SJSA1 (cell line): ENCODE results near the gene ARL11. TPM values are rescaled to one million over a fixed set of nuclear protein-coding genes. Genes with fewer than 3 reads are reported as not detected.
"Not testable (repeated sequence)": the region's sequence is repeated elsewhere in the genome, so short reads cannot be mapped to it uniquely, and the experiment has no call there.

Source experiments
- DNase-seq, 2 experiments: peaks; one replicate each; pipeline ENCODE4 v3.0.0-alpha.2; 2015 to 2020; ENCODE audit warnings: low spot score in 2 of 2, low read depth in 1 of 2
- H3K27ac ChIP-seq: fragments of 250-450 bp; sonication (Bioruptor Pico); 2 replicates; pipeline ENCODE4 v1.5.1; 2020; ENCODE audit warnings: mild to moderate bottlenecking, moderate library complexity
- H3K27me3 ChIP-seq: fragments of 250-450 bp; sonication (Bioruptor Pico); replicated peaks from 2 replicates; pipeline ENCODE4 v1.5.1; 2020; ENCODE audit warnings: mild to moderate bottlenecking, moderate library complexity
- H3K36me3 ChIP-seq: fragments of 250-450 bp; sonication (Bioruptor Pico); 2 replicates; pipeline ENCODE4 v1.5.1; 2020; ENCODE audit warnings: mild to moderate bottlenecking
- H3K4me1 ChIP-seq: fragments of 250-450 bp; sonication (Bioruptor Pico); replicated peaks from 2 replicates; pipeline ENCODE4 v1.6.1; 2021; ENCODE audit warnings: mild to moderate bottlenecking
- H3K4me3 ChIP-seq: fragments of 250-450 bp; sonication (Bioruptor Pico); 2 replicates; pipeline ENCODE4 v1.5.1; 2020; ENCODE audit warnings: mild to moderate bottlenecking
- H3K9me3 ChIP-seq: fragments of 250-450 bp; sonication (Bioruptor Pico); replicated peaks from 2 replicates; pipeline ENCODE4 v1.5.1; 2020; ENCODE audit warnings: mild to moderate bottlenecking
- total RNA-seq: library from RNA; depleted of rRNA; stranded (reverse); fragments of >200 nt; shearing (Covaris generic); gene quantifications from 2 replicates; pipeline ENCODE4 v1.2.3, GENCODE V29; 2014; rRNA removed

The ARL11 gene
- total RNA-seq, result 0.03 TPM in 1 of 2 replicates, not detected in the other

DNA sequence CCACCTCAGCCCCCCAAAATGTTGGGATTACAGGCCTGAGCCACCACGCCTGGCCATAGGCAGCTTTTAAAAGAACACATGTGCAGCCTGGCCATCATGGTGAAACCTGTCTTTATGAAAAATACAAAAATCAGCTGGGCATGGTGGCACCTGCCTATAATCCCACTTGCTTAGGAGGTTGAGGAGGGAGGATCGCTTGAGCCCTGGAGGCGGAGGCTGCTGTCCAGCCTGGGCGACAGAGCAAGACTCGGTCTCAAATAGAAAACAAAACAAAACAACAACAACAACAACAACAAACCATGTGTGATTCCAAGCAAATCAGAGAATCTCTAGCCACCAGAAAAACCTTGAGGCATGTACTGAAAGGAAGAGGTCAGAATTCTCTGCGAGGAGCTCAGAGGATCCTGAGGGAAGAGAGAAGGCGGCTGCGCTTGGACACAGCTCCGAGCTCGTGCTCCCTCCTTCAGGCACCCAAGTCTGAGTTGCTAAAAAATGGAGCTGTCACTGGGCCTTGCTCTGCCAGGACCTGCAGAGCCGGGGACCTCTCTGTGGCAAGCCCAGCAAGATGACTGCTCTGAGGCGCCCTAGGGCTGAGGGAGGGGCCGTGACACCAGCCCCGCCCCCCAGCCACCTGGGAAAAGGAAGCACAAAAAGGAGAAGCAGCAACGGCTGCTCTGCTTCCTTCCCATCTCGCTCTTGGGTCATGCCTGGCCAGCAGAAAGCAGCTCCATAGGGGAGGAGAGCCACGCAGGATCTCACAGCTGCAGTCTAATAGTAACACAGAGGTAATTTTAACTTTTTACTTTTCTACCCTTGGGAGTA, at the start of gene ARL11:
Gene ARL11 (plus strand): TSS at position 677 of the 822 bp plus-strand sequence. CDS start 1,941 bp downstream, outside the sequence.
- no peak within 1 kb of the TSS for H3K4me3 ChIP-seq
- no peaks in the 10 kb centered on the region for H3K9me3 ChIP-seq
- H3K4me1 ChIP-seq, result peaks cover 7% of the 10 kb centered on the region; the same call in 1 of the 2 replicates
- no peak within 1 kb of the TSS for H3K27ac ChIP-seq
- no peaks in the 10 kb centered on the region for H3K36me3 ChIP-seq
- no peak for DNase-seq
- H3K27me3 ChIP-seq, result no peaks in the 10 kb centered on the region

DNA sequence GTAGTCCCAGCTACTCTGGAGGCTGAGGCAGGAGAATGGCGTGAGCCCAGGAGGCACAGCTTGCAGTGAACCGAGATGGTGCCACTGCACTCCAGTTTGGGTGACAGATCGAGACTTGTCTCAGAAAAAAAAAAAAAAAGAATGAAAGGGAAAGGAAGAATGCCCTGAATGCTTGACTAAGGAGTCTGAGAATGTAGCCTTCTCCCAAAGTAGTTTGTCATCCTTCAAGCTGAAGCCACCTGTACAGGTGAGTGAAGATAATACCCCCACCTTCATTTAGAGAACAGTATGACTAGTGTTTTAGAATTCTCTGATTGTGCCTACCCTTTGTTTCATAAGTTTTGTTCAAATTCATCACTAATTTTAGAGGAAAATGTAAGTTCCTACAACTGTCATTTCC, 48.8 kb upstream of the ARL11 start:
- no peak for DNase-seq

DNA sequence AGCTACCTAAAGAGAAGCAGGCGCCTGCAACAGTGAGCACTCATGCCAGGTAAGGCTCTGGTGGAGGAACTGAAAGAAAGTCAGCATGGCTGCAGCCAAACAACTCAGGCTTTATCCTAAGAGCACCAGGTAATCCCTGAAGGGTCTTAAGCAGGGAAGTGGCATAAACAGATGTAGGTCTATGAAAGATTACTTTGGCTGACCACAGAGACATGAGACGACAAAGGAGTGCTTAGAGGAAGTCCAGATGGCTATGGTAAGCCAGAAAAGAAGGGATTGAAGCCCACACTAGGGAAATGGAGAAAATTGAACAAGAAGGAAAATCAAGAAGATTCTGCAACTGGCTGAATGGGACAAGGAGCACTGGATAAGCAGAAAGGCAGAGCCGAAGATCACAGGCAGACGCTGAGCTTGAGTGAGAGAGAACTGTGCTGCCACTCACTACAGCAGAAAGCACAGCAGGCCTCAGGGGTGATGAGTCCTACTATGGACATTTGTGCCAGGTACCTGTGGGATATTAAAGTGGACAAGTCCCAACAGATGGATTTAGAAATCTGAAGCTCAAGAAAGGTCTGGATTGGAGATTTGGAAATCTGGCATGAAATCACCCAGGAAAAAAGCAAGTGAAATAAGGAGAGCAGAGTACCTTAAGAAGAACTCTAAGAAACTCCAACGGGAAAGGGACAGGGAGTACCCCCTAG, 47.2 kb upstream of the ARL11 start:
- Histone ChIP-seq H3K27me3 (no peaks in the 10 kb centered on the region), H3K9me3 (no peaks in the 10 kb centered on the region), H3K4me3 (no peak overlapping the region), H3K27ac (no peak overlapping the region), H3K4me1 (peaks cover 13% of the 10 kb centered on the region), H3K36me3 (peaks cover 27% of the 10 kb centered on the region)
- no peak for DNase-seq

More for the DNA sequence above, 48.8 kb upstream of the ARL11 start:
- H3K9me3 ChIP-seq, result no peaks in the 10 kb centered on the region
- H3K27ac ChIP-seq, result no peak overlapping the region
- H3K27me3 ChIP-seq, result no peaks in the 10 kb centered on the region
- peaks cover 22% of the 10 kb centered on the region for H3K36me3 ChIP-seq
- no peak overlapping the region for H3K4me3 ChIP-seq
- H3K4me1 ChIP-seq, result peaks cover 8% of the 10 kb centered on the region; the same call in 1 of the 2 replicates

DNA sequence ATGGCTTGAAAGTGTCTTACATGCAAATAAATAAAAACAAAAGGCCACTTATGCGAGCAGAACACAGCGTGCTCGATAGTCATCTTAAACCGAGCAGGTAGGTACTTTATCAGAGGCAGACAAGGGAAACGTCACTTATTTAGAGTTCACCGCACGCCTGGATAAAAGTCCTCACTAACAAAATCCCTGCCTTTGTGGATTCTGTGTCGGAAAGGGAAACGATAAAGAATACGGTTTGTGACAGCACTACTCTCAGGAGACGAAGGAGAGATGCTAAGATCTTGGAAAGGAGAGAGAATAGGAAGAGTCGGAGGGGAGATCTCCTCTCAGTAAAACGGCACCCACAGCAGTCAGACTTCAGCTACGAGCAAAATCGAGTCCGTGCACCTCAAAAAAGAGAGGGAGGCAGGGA, 43.5 kb upstream of the ARL11 start:
- Histone ChIP-seq H3K27me3 (no peaks in the 10 kb centered on the region), H3K27ac (peak overlapping the region; percentile 45; the same call in 1 of the 2 replicates), H3K36me3 (peaks cover 19% of the 10 kb centered on the region), H3K9me3 (no peaks in the 10 kb centered on the region), H3K4me1 (peaks cover 30% of the 10 kb centered on the region), H3K4me3 (peak overlapping the region; percentile 97)
- DNase-seq, result no peak

DNA sequence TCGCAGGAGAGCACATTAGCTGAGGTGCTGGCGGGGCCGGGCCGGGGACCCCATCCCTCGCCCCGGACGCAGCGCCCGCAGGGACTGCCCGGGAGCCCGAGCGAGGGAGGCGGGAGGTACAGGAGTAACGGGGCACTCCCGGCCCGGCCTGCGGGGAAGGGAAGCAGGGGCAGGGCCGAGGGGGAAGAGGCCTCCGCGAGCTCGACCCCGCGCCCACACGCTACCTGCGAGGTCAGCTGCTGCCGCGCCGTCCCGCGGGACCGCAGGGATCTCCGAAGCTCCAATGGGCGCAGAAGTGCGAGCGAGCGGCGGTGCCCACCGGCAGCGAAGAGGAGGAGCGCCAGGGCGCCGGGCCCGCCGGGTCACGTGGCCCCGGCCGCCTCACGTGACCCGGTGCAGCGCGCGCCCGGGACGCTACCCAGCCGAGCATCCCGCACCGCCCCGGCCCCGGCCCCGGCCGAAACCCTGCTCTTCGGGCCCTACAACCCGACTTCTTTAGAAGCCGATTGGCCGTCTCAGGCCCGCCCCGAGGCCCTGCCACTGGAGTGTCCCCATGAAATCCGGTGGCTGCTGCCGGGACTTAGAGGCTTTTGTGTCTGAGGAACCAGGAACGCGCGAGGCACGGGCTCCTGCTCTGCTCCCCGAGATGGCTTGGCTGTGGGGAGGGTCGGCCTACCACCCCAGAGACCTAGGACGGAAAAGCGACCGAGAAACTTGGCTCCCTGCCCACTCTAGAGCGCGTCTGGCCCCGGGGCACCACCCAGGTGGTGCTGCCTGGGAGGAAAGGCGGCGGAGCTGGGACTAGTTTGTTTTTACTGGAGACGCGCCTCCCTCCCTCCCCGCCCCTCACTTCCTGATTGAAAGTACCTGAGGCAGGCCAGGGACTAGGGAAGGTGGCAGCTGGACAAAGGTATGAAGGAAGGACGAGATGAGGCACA, 42.8 kb upstream of the ARL11 start, which contains the start of gene RCBTB1:
Gene RCBTB1 (minus strand): TSS at position 339 of the 938 bp plus-strand sequence. CDS start 18,279 bp downstream, outside the sequence.
- peak within 1 kb of the TSS; percentile 97 for H3K4me3 ChIP-seq
- H3K4me1 ChIP-seq, result peaks cover 30% of the 10 kb centered on the region
- peak; percentile 51 to 73 for DNase-seq
- H3K36me3 ChIP-seq, result peaks cover 13% of the 10 kb centered on the region
- H3K27ac ChIP-seq, result peak within 1 kb of the TSS; percentile 45
- H3K27me3 ChIP-seq, result no peaks in the 10 kb centered on the region
- no peaks in the 10 kb centered on the region for H3K9me3 ChIP-seq

DNA sequence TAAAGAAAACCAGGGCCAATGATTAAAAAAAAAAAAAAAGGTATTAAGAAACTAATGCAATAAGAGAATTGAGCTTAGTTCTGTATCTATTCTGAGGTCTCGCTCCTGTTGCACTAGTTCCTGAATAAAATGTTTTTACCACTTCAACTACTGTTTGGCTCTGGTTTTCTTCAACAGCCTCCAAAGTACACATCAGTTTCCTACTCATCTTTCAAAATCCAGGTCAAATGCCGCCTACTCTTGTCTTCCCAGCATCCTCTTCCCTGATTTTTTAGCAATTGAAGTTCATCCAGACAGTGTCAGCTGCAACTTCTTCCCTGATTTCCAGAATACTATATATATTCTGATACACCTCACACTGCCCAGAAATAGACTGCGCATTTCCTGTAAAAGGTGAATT, 41.6 kb upstream of the ARL11 start:
- no peaks in the 10 kb centered on the region for H3K27me3 ChIP-seq
- H3K36me3 ChIP-seq, result peaks cover 10% of the 10 kb centered on the region
- no peak overlapping the region for H3K4me3 ChIP-seq
- no peaks in the 10 kb centered on the region for H3K9me3 ChIP-seq
- H3K27ac ChIP-seq, result peak overlapping the region; percentile 30; the same call in 1 of the 2 replicates
- no peak for DNase-seq
- peaks cover 30% of the 10 kb centered on the region for H3K4me1 ChIP-seq

DNA sequence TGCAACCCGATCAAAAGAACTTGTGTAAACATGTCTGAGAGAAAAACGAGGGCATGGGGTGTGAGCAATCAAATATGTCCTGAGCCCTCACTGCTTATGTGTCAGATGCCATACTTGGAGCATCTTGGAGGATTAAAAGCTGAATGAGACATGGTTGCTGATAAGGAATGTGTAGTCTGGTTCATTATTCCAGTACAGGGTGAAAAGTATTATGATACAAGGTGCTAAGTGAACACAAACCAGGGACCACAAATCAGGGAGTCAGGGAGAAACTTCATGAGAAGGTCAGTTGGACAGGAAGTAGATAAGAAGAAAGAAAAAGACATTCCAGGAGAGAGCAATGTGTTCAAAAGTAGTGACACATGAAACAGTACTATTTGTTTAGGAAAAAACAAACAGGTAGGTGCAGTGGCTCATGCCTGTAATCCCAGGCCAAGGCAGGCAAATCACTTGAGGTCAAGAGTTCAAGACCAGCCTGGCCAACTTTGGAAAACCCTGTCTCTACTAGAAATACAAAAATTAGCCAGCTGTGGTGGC, 40.9 kb upstream of the ARL11 start:
- H3K27me3 ChIP-seq, result no peaks in the 10 kb centered on the region
- H3K4me3 ChIP-seq, result no peak overlapping the region
- H3K9me3 ChIP-seq, result no peaks in the 10 kb centered on the region
- peaks cover 7% of the 10 kb centered on the region for H3K36me3 ChIP-seq
- peak in 1 of 2 experiments; percentile 28 for DNase-seq
- peaks cover 30% of the 10 kb centered on the region for H3K4me1 ChIP-seq
- H3K27ac ChIP-seq, result peak overlapping the region; percentile 30

DNA sequence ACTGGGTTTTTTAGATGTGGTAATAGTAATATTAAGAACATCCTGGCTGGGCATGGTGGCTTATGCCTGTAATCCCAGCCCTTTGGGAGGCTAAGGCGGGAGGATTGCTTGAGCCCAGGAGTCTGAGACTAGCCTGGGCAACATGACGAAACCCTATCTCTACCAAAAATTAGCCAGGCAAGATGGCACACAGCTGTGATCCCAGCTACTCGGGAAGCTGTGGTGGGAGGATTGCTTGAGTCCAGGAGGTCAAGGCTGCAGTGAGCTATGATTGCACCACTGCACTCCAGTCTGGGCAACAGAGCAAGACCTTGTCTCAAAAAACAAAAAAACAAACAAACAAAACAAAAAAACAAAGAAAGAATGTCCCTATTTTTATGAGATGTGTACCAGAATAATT, 37.6 kb upstream of the ARL11 start:
- peaks cover 20% of the 10 kb centered on the region for H3K4me1 ChIP-seq
- H3K27me3 ChIP-seq, H3K9me3 ChIP-seq, DNase-seq, H3K27ac ChIP-seq, H3K36me3 ChIP-seq, H3K4me3 ChIP-seq: not testable (repeated sequence)

DNA sequence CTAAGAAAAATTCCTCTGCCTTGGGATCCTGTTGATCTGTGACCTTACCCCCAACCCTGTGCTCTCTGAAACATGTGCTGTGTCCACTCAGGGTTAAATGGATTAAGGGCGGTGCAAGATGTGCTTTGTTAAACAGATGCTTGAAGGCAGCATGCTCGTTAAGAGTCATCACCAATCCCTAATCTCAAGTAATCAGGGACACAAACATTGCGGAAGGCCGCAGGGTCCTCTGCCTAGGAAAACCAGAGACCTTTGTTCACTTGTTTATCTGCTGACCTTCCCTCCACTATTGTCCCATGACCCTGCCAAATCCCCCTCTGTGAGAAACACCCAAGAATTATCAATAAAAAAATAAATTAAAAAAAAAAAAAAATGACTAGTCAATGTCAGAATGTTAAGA, 34.4 kb upstream of the ARL11 start:
- not testable (repeated sequence) for H3K36me3 ChIP-seq, H3K4me1 ChIP-seq, DNase-seq, H3K4me3 ChIP-seq, H3K27me3 ChIP-seq, H3K9me3 ChIP-seq, H3K27ac ChIP-seq

DNA sequence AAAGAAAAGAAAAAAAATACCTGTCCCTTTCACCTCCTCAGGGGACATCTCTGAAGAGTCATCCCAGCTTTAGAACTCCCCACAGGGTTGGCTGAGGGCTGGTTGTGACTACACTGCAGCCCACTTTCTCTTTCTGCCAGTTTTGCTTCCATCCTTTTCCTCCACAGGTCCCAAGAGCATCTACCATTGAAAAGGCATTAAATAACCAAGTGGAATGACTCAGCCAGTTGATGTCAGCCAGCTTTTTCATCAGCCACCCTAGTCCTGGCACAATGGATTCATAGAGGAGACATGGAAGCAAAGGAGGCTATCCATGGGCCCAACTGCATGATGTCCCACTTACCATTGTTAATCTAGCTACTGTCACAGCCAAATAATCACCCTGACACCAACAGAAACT, 33.7 kb upstream of the ARL11 start:
- H3K27me3 ChIP-seq, result no peaks in the 10 kb centered on the region
- H3K9me3 ChIP-seq, result no peaks in the 10 kb centered on the region
- DNase-seq, result no peak
- H3K4me1 ChIP-seq, result no peaks in the 10 kb centered on the region
- H3K36me3 ChIP-seq, result no peaks in the 10 kb centered on the region
- H3K4me3 ChIP-seq, result no peak overlapping the region
- no peak overlapping the region for H3K27ac ChIP-seq

DNA sequence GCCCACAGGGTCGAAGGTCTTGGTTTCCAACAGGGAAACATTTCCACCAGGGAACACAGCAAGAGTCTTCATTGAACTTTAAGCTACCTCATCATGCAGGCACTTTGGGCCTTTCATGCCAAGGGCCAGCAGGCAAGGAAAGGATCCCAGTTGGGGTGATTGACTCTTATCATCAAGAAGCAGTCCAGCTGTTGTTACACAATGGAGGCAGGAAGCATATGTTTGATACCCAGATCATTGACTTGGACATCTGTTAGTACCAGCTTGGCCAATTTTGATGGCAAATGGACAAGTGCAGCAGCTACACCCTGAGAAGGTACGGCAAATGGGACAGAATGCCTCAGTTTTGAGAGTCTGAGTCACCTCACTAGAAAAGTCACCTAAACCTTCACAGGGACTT, 32.1 kb upstream of the ARL11 start:
- DNase-seq, result no peak
- Histone ChIP-seq H3K4me3 (no peak overlapping the region), H3K9me3 (no peaks in the 10 kb centered on the region), H3K27ac (no peak overlapping the region), H3K4me1 (no peaks in the 10 kb centered on the region), H3K36me3 (no peaks in the 10 kb centered on the region), H3K27me3 (no peaks in the 10 kb centered on the region)

DNA sequence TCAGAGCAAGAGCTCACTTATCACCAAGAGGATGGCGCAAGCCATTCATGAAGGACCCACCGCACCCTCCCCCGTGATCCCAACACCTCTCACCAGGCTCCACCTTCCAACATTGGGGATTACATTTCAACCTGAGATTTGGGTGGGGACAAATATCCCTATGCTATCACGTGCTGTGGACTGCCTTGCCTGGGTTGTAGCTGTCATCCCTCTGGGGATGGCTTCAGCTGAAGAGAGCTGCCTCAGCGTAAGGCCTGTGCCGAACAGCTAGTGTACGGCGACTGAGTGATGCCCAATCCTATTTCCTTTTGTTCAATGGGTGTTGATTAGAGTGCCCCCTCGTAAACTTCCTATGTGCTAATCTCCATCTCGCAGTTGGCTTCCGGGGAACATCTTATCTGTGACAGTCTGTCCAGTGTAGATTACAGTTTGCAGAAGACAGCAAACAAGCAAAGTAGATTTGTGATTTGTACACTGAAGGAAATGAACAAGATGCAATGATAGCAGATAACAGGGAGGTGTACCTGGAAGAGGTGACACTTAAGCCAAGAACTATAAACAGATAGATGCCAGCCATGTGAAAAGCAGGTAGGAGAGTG, 31.2 kb upstream of the ARL11 start:
- Histone ChIP-seq H3K4me3 (no peak overlapping the region), H3K27me3 (no peaks in the 10 kb centered on the region), H3K27ac (no peak overlapping the region), H3K9me3 (no peaks in the 10 kb centered on the region), H3K4me1 (no peaks in the 10 kb centered on the region), H3K36me3 (no peaks in the 10 kb centered on the region)
- DNase-seq, result no peak

DNA sequence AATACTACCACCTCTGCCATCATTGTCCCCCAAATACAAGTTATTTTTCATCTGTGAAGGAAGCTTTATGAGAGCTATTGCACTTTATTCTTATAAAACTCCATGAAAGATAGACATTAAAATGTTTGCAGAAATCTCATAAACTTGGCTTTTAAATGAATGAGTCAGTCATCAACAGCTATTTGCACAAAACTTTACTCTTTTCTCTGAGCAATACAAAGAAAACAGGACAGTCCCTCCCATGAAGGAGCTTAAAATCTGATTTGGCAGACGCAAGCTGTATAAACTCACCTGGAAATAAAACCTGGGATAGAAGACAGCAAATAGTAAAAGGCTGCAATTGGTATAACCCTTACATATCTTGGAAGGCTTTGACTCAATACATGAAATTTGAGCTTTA, 26.3 kb upstream of the ARL11 start:
- no peaks in the 10 kb centered on the region for H3K27me3 ChIP-seq
- H3K4me1 ChIP-seq, result no peaks in the 10 kb centered on the region
- H3K4me3 ChIP-seq, result no peak overlapping the region
- H3K36me3 ChIP-seq, result no peaks in the 10 kb centered on the region
- H3K27ac ChIP-seq, result no peak overlapping the region
- no peaks in the 10 kb centered on the region for H3K9me3 ChIP-seq
- no peak for DNase-seq
